DOHH2 (cell line): ENCODE measurements around the gene FAR2.

Experiments
- EZH2phosphoT487 ChIP-seq: fragments of 200-600 bp; sonication (generic); IDR thresholded peaks from 2 replicates; pipeline ENCODE4 v1.6.1; 2017; ENCODE audit warnings: borderline replicate concordance, mild to moderate bottlenecking, antibody characterized with exemption, low read length, moderate library complexity, mixed read lengths
- TF ChIP-seq, protein P1 (sequence below): fragments of 200-600 bp; sonication (generic); IDR thresholded peaks from one replicate; pipeline ENCODE4 v1.5.1; 2014; ENCODE audit warnings: antibody characterized with exemption, mild to moderate bottlenecking, low read depth, low read length; ENCODE audit not compliant: poor library complexity, severe bottlenecking

DNA sequence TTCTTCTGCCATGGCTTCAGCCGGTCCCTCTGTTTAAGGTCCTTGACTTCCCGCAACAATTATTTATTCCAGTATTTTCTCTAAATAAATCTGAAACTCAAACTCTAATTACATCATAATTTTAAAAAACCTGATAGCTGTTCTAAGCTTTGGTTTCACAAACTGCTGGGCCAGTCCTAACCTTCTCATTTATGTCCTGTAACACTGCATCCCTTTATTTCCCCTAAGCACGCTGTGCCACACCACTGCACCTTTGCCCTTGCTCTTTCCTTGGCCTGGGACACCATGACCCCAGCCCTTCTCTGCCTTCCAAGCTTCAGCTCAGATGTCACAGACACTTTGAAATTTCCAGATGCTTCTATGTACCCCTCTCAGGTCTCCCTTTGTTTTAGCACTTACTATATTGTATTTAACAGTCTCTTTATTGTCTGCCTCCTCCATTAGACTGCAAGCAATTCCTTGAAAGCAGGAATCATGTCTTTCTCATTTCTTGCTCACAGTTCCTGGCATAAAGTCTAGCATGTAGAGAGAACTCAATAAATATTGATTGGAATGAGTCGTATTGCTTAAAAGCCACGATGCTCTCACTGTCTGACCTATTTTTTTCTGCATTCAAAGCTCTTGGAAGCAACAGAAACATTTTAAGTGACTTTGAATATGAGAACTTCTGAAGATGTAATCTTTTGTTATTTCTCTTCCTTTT, 120.8 kb downstream of the FAR2 start:
- TF ChIP-seq, protein P1, sequence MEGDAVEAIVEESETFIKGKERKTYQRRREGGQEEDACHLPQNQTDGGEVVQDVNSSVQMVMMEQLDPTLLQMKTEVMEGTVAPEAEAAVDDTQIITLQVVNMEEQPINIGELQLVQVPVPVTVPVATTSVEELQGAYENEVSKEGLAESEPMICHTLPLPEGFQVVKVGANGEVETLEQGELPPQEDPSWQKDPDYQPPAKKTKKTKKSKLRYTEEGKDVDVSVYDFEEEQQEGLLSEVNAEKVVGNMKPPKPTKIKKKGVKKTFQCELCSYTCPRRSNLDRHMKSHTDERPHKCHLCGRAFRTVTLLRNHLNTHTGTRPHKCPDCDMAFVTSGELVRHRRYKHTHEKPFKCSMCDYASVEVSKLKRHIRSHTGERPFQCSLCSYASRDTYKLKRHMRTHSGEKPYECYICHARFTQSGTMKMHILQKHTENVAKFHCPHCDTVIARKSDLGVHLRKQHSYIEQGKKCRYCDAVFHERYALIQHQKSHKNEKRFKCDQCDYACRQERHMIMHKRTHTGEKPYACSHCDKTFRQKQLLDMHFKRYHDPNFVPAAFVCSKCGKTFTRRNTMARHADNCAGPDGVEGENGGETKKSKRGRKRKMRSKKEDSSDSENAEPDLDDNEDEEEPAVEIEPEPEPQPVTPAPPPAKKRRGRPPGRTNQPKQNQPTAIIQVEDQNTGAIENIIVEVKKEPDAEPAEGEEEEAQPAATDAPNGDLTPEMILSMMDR, result no peak
- TF ChIP-seq EZH2phosphoT487, result no peak
